CD14-positive monocyte (primary cell): Measurements from ENCODE around the gene SAMHD1. TPM values are rescaled to one million over a fixed set of nuclear protein-coding genes. Genes with fewer than 3 reads are reported as not detected.

Experiments
- DNase-seq, 3 donors: peaks; one replicate each; pipeline ENCODE4 v3.0.0-alpha.2; 2011 to 2022
- H2AFZ ChIP-seq: 2 replicates; pipeline ENCODE4 v1.6.0; 2012; ENCODE audit warnings: mild to moderate bottlenecking, low read depth, low read length, inconsistent platforms; ENCODE audit not compliant: insufficient read depth, poor library complexity, severe bottlenecking
- H3K27ac ChIP-seq, 2 donors: 1 replicate in 1 of 2; 2 replicates in 1 of 2; pipeline ENCODE4 v1.5.1; 2012 to 2013; ENCODE audit warnings: low read length in 2 of 2, control low read depth in 1 of 2, inconsistent platforms in 1 of 2, low read depth in 1 of 2, mild to moderate bottlenecking in 1 of 2
- H3K27me3 ChIP-seq, 2 donors: one replicate each; pipeline versions ENCODE4 v1.6.0 to v1.6.1; 2011 to 2013; ENCODE audit warnings: low read length in 2 of 2; ENCODE audit not compliant: control insufficient read depth in 2 of 2, insufficient read depth in 2 of 2
- H3K36me3 ChIP-seq, 2 donors: replicated peaks in 1 of 2; 1 replicate in 1 of 2; 2 replicates in 1 of 2; pipeline versions ENCODE4 v1.5.1 to v1.6.1; 2012 to 2013; ENCODE audit warnings: low read length in 2 of 2, control low read depth in 1 of 2, inconsistent platforms in 1 of 2, mild to moderate bottlenecking in 1 of 2; ENCODE audit not compliant: insufficient read depth in 2 of 2, control insufficient read depth in 1 of 2
- H3K4me1 ChIP-seq, 2 donors: 1 replicate in 1 of 2; 2 replicates in 1 of 2; pipeline versions ENCODE4 v1.5.1 to v1.6.1; 2012 to 2013; ENCODE audit warnings: low read length in 2 of 2, control low read depth in 1 of 2, inconsistent platforms in 1 of 2, mild to moderate bottlenecking in 1 of 2, moderate library complexity in 1 of 2; ENCODE audit not compliant: insufficient read depth in 2 of 2, control insufficient read depth in 1 of 2
- H3K4me2 ChIP-seq: replicated peaks from 2 replicates; pipeline ENCODE3; 2012; ENCODE audit warnings: low read length, moderate library complexity, mild to moderate bottlenecking; ENCODE audit not compliant: poor library complexity, severe bottlenecking; ENCODE audit errors: extremely low read depth
- H3K4me3 ChIP-seq, 3 experiments: fragments of 200-600 bp in 1 of 3; sonication (generic) in 1 of 3; replicated peaks in 1 of 3; 1 replicate in 2 of 3; 2 replicates in 1 of 3; pipeline ENCODE4 v1.5.1; 2011 to 2013; ENCODE audit warnings: low read length in 3 of 3, mild to moderate bottlenecking in 3 of 3, control low read depth in 2 of 3, low read depth in 2 of 3, inconsistent platforms in 1 of 3, moderate library complexity in 1 of 3
- H3K79me2 ChIP-seq: 2 replicates; pipeline ENCODE4 v1.6.0; 2012; ENCODE audit warnings: mild to moderate bottlenecking, control low read depth, inconsistent platforms, low read length, moderate library complexity; ENCODE audit not compliant: insufficient read depth
- H3K9ac ChIP-seq: 2 replicates; pipeline ENCODE4 v1.6.0; 2017; ENCODE audit warnings: low read length, mild to moderate bottlenecking; ENCODE audit not compliant: insufficient read depth, poor library complexity, severe bottlenecking
- H3K9me3 ChIP-seq, 2 donors: replicated peaks in 1 of 2; 1 replicate in 1 of 2; 2 replicates in 1 of 2; pipeline versions ENCODE4 v1.5.1 to v1.6.1; 2012 to 2013; ENCODE audit warnings: low read length in 2 of 2, control low read depth in 1 of 2; ENCODE audit not compliant: control insufficient read depth in 1 of 2, insufficient read depth in 1 of 2
- H4K20me1 ChIP-seq: 2 replicates; pipeline ENCODE4 v1.6.0; 2012; ENCODE audit warnings: mild to moderate bottlenecking, low read length, control low read depth, moderate library complexity; ENCODE audit not compliant: insufficient read depth
- H3K27ac Mint-ChIP-seq, 7 donors: one replicate each; pipeline ENCODE4 v1.8.0; 2020; ENCODE audit warnings: mild to moderate bottlenecking in 7 of 7, mixed read lengths in 7 of 7, moderate library complexity in 6 of 7, inconsistent platforms in 2 of 7
- H3K27me3 Mint-ChIP-seq, 3 donors: one replicate each; pipeline ENCODE4 v1.8.0; 2021 to 2022; ENCODE audit warnings: low read depth in 3 of 3, mild to moderate bottlenecking in 3 of 3, mixed read lengths in 3 of 3, moderate library complexity in 3 of 3, inconsistent platforms in 1 of 3
- H3K36me3 Mint-ChIP-seq, 2 donors: one replicate each; pipeline ENCODE4 v1.8.0; 2020; ENCODE audit warnings: mixed read lengths in 2 of 2, inconsistent platforms in 1 of 2, mild to moderate bottlenecking in 1 of 2
- H3K4me1 Mint-ChIP-seq: one replicate; pipeline ENCODE4 v1.8.0; 2020; ENCODE audit warnings: mild to moderate bottlenecking, mixed read lengths
- H3K4me3 Mint-ChIP-seq, 2 donors: one replicate each; pipeline ENCODE4 v1.8.0; 2020; ENCODE audit warnings: mild to moderate bottlenecking in 2 of 2, mixed read lengths in 2 of 2, moderate library complexity in 1 of 2
- H3K9me3 Mint-ChIP-seq, 7 donors: one replicate each; pipeline ENCODE4 v1.8.0; 2020 to 2022; ENCODE audit warnings: mixed read lengths in 7 of 7, mild to moderate bottlenecking in 6 of 7, moderate library complexity in 6 of 7, inconsistent platforms in 2 of 7
- CTCF ChIP-seq: fragments of 200-600 bp; IDR thresholded peaks from one replicate; pipeline ENCODE4 v1.8.0; 2022; ENCODE audit warnings: antibody characterized with exemption, mild to moderate bottlenecking
- WGBS: methylation state at CpG from one replicate; pipeline ENCODE4 v1.1.5; 2013; ENCODE audit warnings: missing lambda C conversion rate; ENCODE audit not compliant: insufficient coverage; 5-methylcytosine and 5-hydroxymethylcytosine counted together
- intact Hi-C, 2 donors: fragments of 100-400 bp; cut with micrococcal nuclease; formaldehyde crosslinking; loops; one replicate each; pipeline versions ENCODE4 v1.15.0 to v1.15.1; 2023
- polyA plus RNA-seq, 3 donors: library from polyadenylated mRNA; depleted of rRNA in 1 of 3; unstranded in 2 of 3; stranded (reverse) in 1 of 3; fragments of 300-500 nt in 2 of 3; fragments of >200 nt in 1 of 3; fragmentation: Illumina TruSeq in 2 of 3; gene quantifications; 1 replicate in 2 of 3; 2 replicates in 1 of 3; pipeline ENCODE4 v1.2.3, GENCODE V29; 2012 to 2021

Gene SAMHD1
- polyA plus RNA-seq, 3 donors = 232 to 796 (median 590) TPM

- peaks cover 16 to 32% of the 10 kb centered on the region in 2 donors for H3K36me3 Mint-ChIP-seq
- H3K9me3 Mint-ChIP-seq = no peaks in the 10 kb centered on the region
- Histone ChIP-seq H3K36me3 (peaks cover 0 to 7% of the 10 kb centered on the region in 2 donors), H3K4me1 (peaks cover 8 to 9% of the 10 kb centered on the region in 2 donors), H3K4me3 (no peak overlapping the region), H3K9ac (no peak overlapping the region), H2AFZ (no peak overlapping the region), H3K9me3 (no peaks in the 10 kb centered on the region), H3K27ac (no peak overlapping the region), H3K4me2 (no peak overlapping the region), H4K20me1 (peaks cover 17% of the 10 kb centered on the region), H3K79me2 (no peaks in the 10 kb centered on the region), H3K27me3 (no peaks in the 10 kb centered on the region)
- no peak for TF ChIP-seq CTCF
- H3K27ac Mint-ChIP-seq = no peak overlapping the region
- peaks cover 2 to 6% (median 3%) of the 10 kb centered on the region in 3 donors for H3K27me3 Mint-ChIP-seq
- H3K4me1 Mint-ChIP-seq = peaks cover 11% of the 10 kb centered on the region
- intact Hi-C loops = loop anchor here in 1 of 2 donors (10.0 kb wide), 1 partner anchor 337 kb away; the partner anchor contains the start of gene MYL9
- H3K4me3 Mint-ChIP-seq = no peak overlapping the region
- WGBS = 94% methylated on average over 16 of the region's 16 CpGs
- DNase-seq = no peak
Observed at GRCh38 chr20:36881331-36881730, 70.2 kb downstream of the SAMHD1 start.

DNA sequence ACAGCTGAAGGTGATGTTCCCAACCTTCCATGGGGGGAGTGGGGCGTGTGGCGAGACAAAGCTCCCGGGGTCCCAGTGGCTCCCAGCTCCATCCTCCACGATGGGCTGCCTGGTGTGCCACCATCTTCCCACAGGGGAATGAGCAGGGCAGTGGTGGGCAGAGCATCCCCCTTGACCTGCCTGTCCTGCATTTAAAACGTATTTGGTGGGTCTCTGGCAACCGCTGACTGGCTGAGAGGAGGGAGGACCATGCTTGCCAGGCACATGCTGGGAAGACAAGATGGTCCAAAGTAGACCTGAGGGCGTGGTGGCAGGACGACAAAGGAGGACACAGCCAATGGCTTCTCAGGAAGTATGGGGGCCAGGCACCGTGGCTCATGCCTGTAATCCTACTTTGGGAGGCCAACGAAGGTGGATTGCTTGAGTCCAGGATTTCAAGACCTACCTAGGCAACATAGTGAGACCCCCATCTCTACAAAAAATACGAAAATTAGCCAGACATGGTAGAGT is 70.7 kb downstream of the SAMHD1 start:
- H3K36me3 ChIP-seq = peaks cover 0 to 11% of the 10 kb centered on the region in 2 donors
- no peak overlapping the region for H3K4me2 ChIP-seq
- peaks cover 8 to 9% of the 10 kb centered on the region in 2 donors for H3K4me1 ChIP-seq
- no peaks in the 10 kb centered on the region for H3K9me3 ChIP-seq
- DNase-seq = no peak
- H2AFZ ChIP-seq = no peak overlapping the region
- H3K27me3 Mint-ChIP-seq = peaks cover 2 to 6% (median 3%) of the 10 kb centered on the region in 3 donors
- H3K36me3 Mint-ChIP-seq = peaks cover 16 to 32% of the 10 kb centered on the region in 2 donors
- TF ChIP-seq CTCF = no peak
- H3K27ac Mint-ChIP-seq = peak overlapping the region in 1 of 7 donors; percentile 54
- H3K27ac ChIP-seq = no peak overlapping the region
- no peak overlapping the region for H3K4me3 ChIP-seq
- H4K20me1 ChIP-seq = peaks cover 16% of the 10 kb centered on the region
- intact Hi-C loops = loop anchor here in 1 of 2 donors (10.0 kb wide), 1 partner anchor 336 kb away; the partner anchor contains the start of gene MYL9
- H3K4me3 Mint-ChIP-seq = no peak overlapping the region
- H3K79me2 ChIP-seq = no peaks in the 10 kb centered on the region
- peaks cover 10% of the 10 kb centered on the region for H3K4me1 Mint-ChIP-seq
- 94% methylated on average over 11 of the region's 11 CpGs for WGBS
- H3K27me3 ChIP-seq = no peaks in the 10 kb centered on the region
- H3K9me3 Mint-ChIP-seq = no peaks in the 10 kb centered on the region
- H3K9ac ChIP-seq = no peak overlapping the region
